ENCODE measurements around the gene SIRPD. TPM values are rescaled to one million over a fixed set of nuclear protein-coding genes. Genes with fewer than 3 reads are reported as not detected.

Gene SIRPD
- total and polyA plus RNA-seq, 2 donors (not counting 1 experiment from before 2014, with no cell fraction given) = not detected

DNA sequence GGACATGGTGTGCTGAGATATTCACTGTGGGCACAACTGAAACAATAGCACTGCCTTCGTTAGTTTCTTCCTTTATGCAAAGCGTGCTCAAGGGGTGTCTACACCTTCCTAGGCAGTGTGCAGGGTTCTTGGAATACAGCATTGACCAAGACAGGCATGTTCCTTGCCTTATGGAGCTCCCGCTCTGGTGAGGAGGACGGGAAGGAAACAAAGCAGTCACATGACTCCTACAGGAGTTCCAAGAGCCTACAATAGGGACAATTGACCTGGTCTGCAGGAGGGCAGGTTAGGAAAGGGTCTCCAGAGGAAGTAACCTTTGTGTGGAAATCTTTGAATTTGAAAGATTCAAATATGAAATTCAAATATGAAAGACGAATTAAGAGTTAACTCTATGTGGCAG, 40.5 kb downstream of the SIRPD start:
- Mint-ChIP-seq H3K4me3 (no peak overlapping the region), H3K27ac (no peak overlapping the region), H3K9me3 (ENCODE audit: insufficient read depth) (peaks cover 2% of the 10 kb centered on the region), H3K4me1 (peaks cover 9% of the 10 kb centered on the region), H3K27me3 (peaks cover 28% of the 10 kb centered on the region)
- ATAC-seq (ENCODE audit: low read depth) (no peak), DNase-seq (no peak)
- TF ChIP-seq CTCF (IDR thresholded peaks at IDR 0.05) (no peak), EZH2 (IDR thresholded peaks at IDR 0.05; ENCODE audit: borderline replicate concordance, insufficient read depth, low read depth, low read length, poor library complexity, severe bottlenecking) (no peak)
- no peaks in the 10 kb centered on the region for H3K79me2 ChIP-seq (ENCODE audit: control insufficient read depth, insufficient read depth, low read length)
- WGBS (ENCODE audit: insufficient coverage) = 76% methylated on average over 2 of the region's 5 CpGs
- H3K9me3 ChIP-seq (ENCODE audit: control extremely low read depth in 1 of 3, control insufficient read depth in 2 of 3, insufficient read depth in 1 of 3, low read length in 2 of 3) = peaks cover 0 to 5% (median 0%) of the 10 kb centered on the region in 3 donors
- H4K20me1 ChIP-seq (ENCODE audit: control insufficient read depth, insufficient read depth, low read length, poor library complexity, severe bottlenecking) = no peaks in the 10 kb centered on the region
- no peak overlapping the region for H3K4me3 ChIP-seq (ENCODE audit: control extremely low read depth in 1 of 5, extremely low read depth in 1 of 5, insufficient read depth in 1 of 5, low read depth in 2 of 5, low read length in 4 of 5)
- H3K9ac ChIP-seq (ENCODE audit: low read length) = no peak overlapping the region
- no peaks in the 10 kb centered on the region for H3K36me3 ChIP-seq (replicated peaks in 1 of 2; ENCODE audit: control extremely low read depth in 1 of 2, control insufficient read depth in 1 of 2, extremely low read depth in 1 of 2, insufficient read depth in 2 of 2, low read length in 1 of 2)
- H3K27me3 ChIP-seq (replicated peaks in 1 of 4; ENCODE audit: control extremely low read depth in 1 of 4, control insufficient read depth in 3 of 4, insufficient read depth in 4 of 4, low read length in 3 of 4) = peaks cover 0 to 23% (median 3%) of the 10 kb centered on the region in 4 experiments
- intact Hi-C loops (cut with micrococcal nuclease) = no loop called here
- no peak overlapping the region for H3K27ac ChIP-seq (ENCODE audit: low read length in 2 of 2)
- no peak overlapping the region for H2AFZ ChIP-seq (ENCODE audit: insufficient read depth, low read depth, low read length, poor library complexity, severe bottlenecking)
- no peak overlapping the region for H3K4me2 ChIP-seq (replicated peaks; ENCODE audit: low read depth, low read length, poor library complexity, severe bottlenecking)
- CTCF ChIA-PET = interaction anchor here (1.3 kb wide), 1 partner anchor 13 kb away, joined by 3 read pairs; no protein-coding TSS in a partner anchor
- H3K4me1 ChIP-seq (ENCODE audit: control insufficient read depth in 2 of 2, insufficient read depth in 2 of 2, low read length in 2 of 2) = peaks cover 9 to 10% of the 10 kb centered on the region in 2 donors
- POLR2A ChIA-PET = no interaction called here

GRCh38 chr20:1513801-1514200, 43.7 kb downstream of the SIRPD start:
- H3K27me3 ChIP-seq (replicated peaks in 1 of 4; ENCODE audit: control extremely low read depth in 1 of 4, control insufficient read depth in 3 of 4, insufficient read depth in 4 of 4, low read length in 3 of 4) = peaks cover 0 to 23% (median 3%) of the 10 kb centered on the region in 4 experiments
- H3K27ac Mint-ChIP-seq = no peak overlapping the region
- intact Hi-C loops (cut with micrococcal nuclease) = no loop called here
- no peaks in the 10 kb centered on the region for H3K4me1 ChIP-seq (ENCODE audit: control insufficient read depth in 2 of 2, insufficient read depth in 2 of 2, low read length in 2 of 2)
- no peaks in the 10 kb centered on the region for H3K79me2 ChIP-seq (ENCODE audit: control insufficient read depth, insufficient read depth, low read length)
- ATAC-seq (ENCODE audit: low read depth) (no peak), DNase-seq (no peak)
- H4K20me1 ChIP-seq (ENCODE audit: control insufficient read depth, insufficient read depth, low read length, poor library complexity, severe bottlenecking) = no peaks in the 10 kb centered on the region
- H2AFZ ChIP-seq (ENCODE audit: insufficient read depth, low read depth, low read length, poor library complexity, severe bottlenecking) = no peak overlapping the region
- peaks cover 27% of the 10 kb centered on the region for H3K27me3 Mint-ChIP-seq
- CTCF ChIA-PET = interaction anchor here (2.9 kb wide), 1 partner anchor 10 kb away, joined by 12 read pairs; no protein-coding TSS in a partner anchor
- no peak overlapping the region for H3K27ac ChIP-seq (ENCODE audit: low read length in 2 of 2)
- peaks cover 2% of the 10 kb centered on the region for H3K9me3 Mint-ChIP-seq (ENCODE audit: insufficient read depth)
- H3K4me1 Mint-ChIP-seq = no peaks in the 10 kb centered on the region
- TF ChIP-seq EZH2 (IDR thresholded peaks at IDR 0.05; ENCODE audit: borderline replicate concordance, insufficient read depth, low read depth, low read length, poor library complexity, severe bottlenecking) (no peak), CTCF (IDR thresholded peaks at IDR 0.05) (no peak)
- H3K9me3 ChIP-seq (ENCODE audit: control extremely low read depth in 1 of 3, control insufficient read depth in 2 of 3, insufficient read depth in 1 of 3, low read length in 2 of 3) = peaks cover 0 to 5% (median 0%) of the 10 kb centered on the region in 3 donors
- POLR2A ChIA-PET = no interaction called here
- no peak overlapping the region for H3K4me3 ChIP-seq (ENCODE audit: control extremely low read depth in 1 of 5, extremely low read depth in 1 of 5, insufficient read depth in 1 of 5, low read depth in 2 of 5, low read length in 4 of 5)
- H3K36me3 ChIP-seq (replicated peaks in 1 of 2; ENCODE audit: control extremely low read depth in 1 of 2, control insufficient read depth in 1 of 2, extremely low read depth in 1 of 2, insufficient read depth in 2 of 2, low read length in 1 of 2) = no peaks in the 10 kb centered on the region
- H3K9ac ChIP-seq (ENCODE audit: low read length) = no peak overlapping the region
- H3K4me2 ChIP-seq (replicated peaks; ENCODE audit: low read depth, low read length, poor library complexity, severe bottlenecking) = no peak overlapping the region
- no peak overlapping the region for H3K4me3 Mint-ChIP-seq
- WGBS (ENCODE audit: insufficient coverage) = no CpG with 5 or more reads among the region's 1 CpG
